ENCODE measurements around the gene MMP17. TPM values are rescaled to one million over a fixed set of nuclear protein-coding genes. Genes with fewer than 3 reads are reported as not detected.

Gene MMP17
- total RNA-seq, 1 donor from 2014 or later, result 40.1 TPM

- no peak for DNase-seq (ENCODE audit: low read depth)
These were observed 1.7 kb downstream of the MMP17 start for GRCh38 chr12:131829791-131830334.

GRCh38 chr12:131830335-131830913 is 2.2 kb downstream of the MMP17 start:
- peak; percentile 84 for DNase-seq (ENCODE audit: low read depth)

- DNase-seq (ENCODE audit: low read depth), result peak; percentile 35
These were observed 2.9 kb downstream of the MMP17 start for GRCh38 chr12:131830914-131831571.

GRCh38 chr12:131831635-131832041 is 3.4 kb downstream of the MMP17 start:
- DNase-seq (ENCODE audit: low read depth), result peak; percentile 51

GRCh38 chr12:131832321-131833231 is 4.4 kb downstream of the MMP17 start:
- peak; percentile 77 for DNase-seq (ENCODE audit: low read depth)

GRCh38 chr12:131833288-131833895 is 5.2 kb downstream of the MMP17 start:
- DNase-seq (ENCODE audit: low read depth), result no peak

- DNase-seq (ENCODE audit: low read depth), result no peak
These were observed 5.9 kb downstream of the MMP17 start for GRCh38 chr12:131833896-131834641.

GRCh38 chr12:131834798-131835615 is 6.8 kb downstream of the MMP17 start:
- DNase-seq (ENCODE audit: low read depth), result peak; percentile 20

- no peak for DNase-seq (ENCODE audit: low read depth)
These were observed 7.5 kb downstream of the MMP17 start for GRCh38 chr12:131835616-131836171.

GRCh38 chr12:131836193-131836592 is 8.0 kb downstream of the MMP17 start:
- no peak for DNase-seq (ENCODE audit: low read depth)

- no peak for DNase-seq (ENCODE audit: low read depth)
These were observed 8.7 kb downstream of the MMP17 start for GRCh38 chr12:131836714-131837397.

GRCh38 chr12:131840643-131841416 is 12.6 kb downstream of the MMP17 start:
- DNase-seq (ENCODE audit: low read depth), result no peak

- DNase-seq (ENCODE audit: low read depth), result no peak
These were observed 13.4 kb downstream of the MMP17 start for GRCh38 chr12:131841547-131841946.

- DNase-seq (ENCODE audit: low read depth), result no peak
These were observed 14.0 kb downstream of the MMP17 start for GRCh38 chr12:131842169-131842568.

- no peak for DNase-seq (ENCODE audit: low read depth)
These were observed 15.3 kb downstream of the MMP17 start for GRCh38 chr12:131843527-131843926.

GRCh38 chr12:131844140-131844539 is 15.9 kb downstream of the MMP17 start:
- DNase-seq (ENCODE audit: low read depth), result no peak

- no peak for DNase-seq (ENCODE audit: low read depth)
These were observed 16.5 kb downstream of the MMP17 start for GRCh38 chr12:131844656-131845055.

GRCh38 chr12:131845121-131845520 is 16.9 kb downstream of the MMP17 start:
- DNase-seq (ENCODE audit: low read depth), result no peak

Measured in myocyte (in vitro differentiated cells).